OCI-LY1 (cell line): ENCODE results near the gene MDFIC.
"Not testable (repeated sequence)": the region's sequence is repeated elsewhere in the genome, so short reads cannot be mapped to it uniquely, and the experiment has no call there.

ENCODE experiments used
- H2AFZ ChIP-seq: fragments of 200-600 bp; sonication (generic), shearing (Covaris generic); 2 replicates; pipeline ENCODE4 v1.6.0; 2014; ENCODE audit warnings: antibody characterized with exemption, mild to moderate bottlenecking, low read length
- H3F3A ChIP-seq: fragments of 200-600 bp; sonication (generic), shearing (Covaris generic); 2 replicates; pipeline ENCODE4 v1.6.0; 2014; ENCODE audit warnings: mild to moderate bottlenecking, antibody characterized with exemption, low read length, moderate library complexity; ENCODE audit not compliant: insufficient read depth
- H3K27ac ChIP-seq: fragments of 200-600 bp; sonication (generic); 2 replicates; pipeline ENCODE4 v1.5.1; 2014; ENCODE audit warnings: low read length, mixed run types, mild to moderate bottlenecking, low read depth; ENCODE audit not compliant: poor library complexity, severe bottlenecking
- H3K27me3 ChIP-seq: fragments of 200-600 bp; sonication (generic); 2 replicates; pipeline ENCODE4 v1.6.0; 2014; ENCODE audit warnings: antibody characterized with exemption, mild to moderate bottlenecking, low read length, moderate library complexity; ENCODE audit not compliant: insufficient read depth
- H3K36me3 ChIP-seq: fragments of 200-600 bp; sonication (generic); 2 replicates; pipeline ENCODE4 v1.6.1; 2014; ENCODE audit warnings: mild to moderate bottlenecking, antibody characterized with exemption, low read length, moderate library complexity, mixed read lengths; ENCODE audit not compliant: insufficient read depth
- H3K4me1 ChIP-seq: fragments of 200-600 bp; sonication (generic); 2 replicates; pipeline ENCODE4 v1.5.1; 2014; ENCODE audit warnings: mild to moderate bottlenecking, low read length, moderate library complexity; ENCODE audit not compliant: insufficient read depth, severe bottlenecking
- H3K4me2 ChIP-seq: fragments of 200-600 bp; sonication (generic), shearing (Covaris generic); 2 replicates; pipeline ENCODE4 v1.6.1; 2014; ENCODE audit warnings: low read length
- H3K4me3 ChIP-seq: fragments of 200-600 bp; sonication (generic); 2 replicates; pipeline ENCODE4 v1.5.1; 2014; ENCODE audit warnings: low read length, low read depth, mild to moderate bottlenecking, mixed read lengths; ENCODE audit not compliant: poor library complexity, severe bottlenecking
- H3K79me2 ChIP-seq: fragments of 200-600 bp; shearing (Covaris generic); 2 replicates; pipeline ENCODE4 v1.6.1; 2016; ENCODE audit warnings: mixed run types, low read length, mixed read lengths; ENCODE audit not compliant: insufficient read depth
- H3K9ac ChIP-seq: fragments of 200-600 bp; sonication (generic), shearing (Covaris generic); 2 replicates; pipeline ENCODE4 v1.6.1; 2014; ENCODE audit warnings: mild to moderate bottlenecking, low read length, mixed read lengths
- H3K9me2 ChIP-seq: fragments of 200-600 bp; sonication (generic), shearing (Covaris generic); 2 replicates; pipeline ENCODE4 v1.6.1; 2014; ENCODE audit warnings: low read depth, mild to moderate bottlenecking, low read length, mixed read lengths
- H3K9me3 ChIP-seq: fragments of 200-600 bp; shearing (Covaris generic); 2 replicates; pipeline ENCODE4 v1.6.1; 2014; ENCODE audit warnings: low read length, mixed read lengths
- H4K20me1 ChIP-seq: fragments of 200-600 bp; sonication (generic), shearing (Covaris generic); 2 replicates; pipeline ENCODE4 v1.6.0; 2016; ENCODE audit warnings: mild to moderate bottlenecking, low read length; ENCODE audit not compliant: insufficient read depth
- EZH2 ChIP-seq: fragments of 200-600 bp; sonication (generic), shearing (Covaris generic); IDR thresholded peaks from 2 replicates; pipeline ENCODE4 v1.8.0; 2017; ENCODE audit warnings: borderline replicate concordance, mixed run types, mild to moderate bottlenecking, antibody characterized with exemption, low read length, moderate library complexity, mixed read lengths
- TF ChIP-seq, protein P1 (sequence below): fragments of 200-600 bp; sonication (generic), shearing (Covaris generic); IDR thresholded peaks from 2 replicates; pipeline ENCODE4 v1.5.1; 2017; ENCODE audit warnings: mild to moderate bottlenecking, antibody characterized with exemption, low read length, moderate library complexity, mixed read lengths

Gene MDFIC

DNA sequence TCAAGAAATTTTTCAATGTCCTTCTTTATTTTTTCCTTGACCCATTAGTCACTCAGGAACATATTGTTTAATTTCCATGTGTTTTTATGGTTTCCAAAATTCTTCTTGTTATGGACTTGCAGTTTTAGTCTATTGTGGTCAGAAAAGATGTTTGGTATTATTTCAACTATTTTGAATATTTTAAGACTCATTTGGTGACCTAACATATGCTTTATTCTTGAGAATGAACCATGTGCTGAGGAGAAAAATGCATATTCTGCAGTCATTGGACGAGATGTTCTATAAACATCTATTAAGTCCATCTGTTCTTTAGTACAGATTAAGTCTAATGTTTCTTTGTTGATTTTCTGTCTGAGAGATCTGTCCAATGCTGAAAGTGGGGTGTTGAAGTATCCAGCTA, 42.3 kb upstream of the MDFIC start:
- H3K4me2 ChIP-seq: no peak overlapping the region
- no peak for TF ChIP-seq EZH2
- TF ChIP-seq, protein P1, sequence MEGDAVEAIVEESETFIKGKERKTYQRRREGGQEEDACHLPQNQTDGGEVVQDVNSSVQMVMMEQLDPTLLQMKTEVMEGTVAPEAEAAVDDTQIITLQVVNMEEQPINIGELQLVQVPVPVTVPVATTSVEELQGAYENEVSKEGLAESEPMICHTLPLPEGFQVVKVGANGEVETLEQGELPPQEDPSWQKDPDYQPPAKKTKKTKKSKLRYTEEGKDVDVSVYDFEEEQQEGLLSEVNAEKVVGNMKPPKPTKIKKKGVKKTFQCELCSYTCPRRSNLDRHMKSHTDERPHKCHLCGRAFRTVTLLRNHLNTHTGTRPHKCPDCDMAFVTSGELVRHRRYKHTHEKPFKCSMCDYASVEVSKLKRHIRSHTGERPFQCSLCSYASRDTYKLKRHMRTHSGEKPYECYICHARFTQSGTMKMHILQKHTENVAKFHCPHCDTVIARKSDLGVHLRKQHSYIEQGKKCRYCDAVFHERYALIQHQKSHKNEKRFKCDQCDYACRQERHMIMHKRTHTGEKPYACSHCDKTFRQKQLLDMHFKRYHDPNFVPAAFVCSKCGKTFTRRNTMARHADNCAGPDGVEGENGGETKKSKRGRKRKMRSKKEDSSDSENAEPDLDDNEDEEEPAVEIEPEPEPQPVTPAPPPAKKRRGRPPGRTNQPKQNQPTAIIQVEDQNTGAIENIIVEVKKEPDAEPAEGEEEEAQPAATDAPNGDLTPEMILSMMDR: no peak
- no peaks in the 10 kb centered on the region for H3F3A ChIP-seq
- H3K9me3 ChIP-seq: no peaks in the 10 kb centered on the region
- H3K9me2 ChIP-seq: no peaks in the 10 kb centered on the region
- no peaks in the 10 kb centered on the region for H3K79me2 ChIP-seq
- H3K4me1 ChIP-seq: no peaks in the 10 kb centered on the region
- no peaks in the 10 kb centered on the region for H3K36me3 ChIP-seq
- no peaks in the 10 kb centered on the region for H3K27me3 ChIP-seq
- H3K27ac ChIP-seq: no peak overlapping the region
- H2AFZ ChIP-seq: no peak overlapping the region
- H3K9ac ChIP-seq: no peak overlapping the region
- no peaks in the 10 kb centered on the region for H4K20me1 ChIP-seq
- no peak overlapping the region for H3K4me3 ChIP-seq

DNA sequence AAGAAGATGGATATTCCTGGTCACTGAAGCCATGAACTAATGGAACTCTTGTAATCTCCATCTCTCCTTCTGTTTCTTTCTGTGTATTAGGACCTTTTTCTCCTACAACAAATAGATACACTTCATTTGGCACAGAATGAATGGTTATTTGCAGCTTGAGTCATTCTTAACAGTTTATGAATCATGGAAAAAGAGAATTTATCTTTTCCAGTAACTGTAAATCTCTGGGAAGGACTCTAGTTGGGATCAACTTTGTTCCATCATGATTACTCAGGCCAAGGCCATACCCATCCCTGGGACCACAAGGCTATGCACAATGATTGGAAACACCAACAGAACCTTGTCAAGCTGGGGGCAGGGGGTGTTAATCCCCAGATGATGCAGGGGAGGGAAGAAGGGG, 36.1 kb upstream of the MDFIC start:
- H3K9me3 ChIP-seq: no peaks in the 10 kb centered on the region
- no peaks in the 10 kb centered on the region for H4K20me1 ChIP-seq
- H3K36me3 ChIP-seq: no peaks in the 10 kb centered on the region
- H2AFZ ChIP-seq: no peak overlapping the region
- no peak overlapping the region for H3K4me2 ChIP-seq
- H3K9me2 ChIP-seq: no peaks in the 10 kb centered on the region
- H3K9ac ChIP-seq: no peak overlapping the region
- no peaks in the 10 kb centered on the region for H3K4me1 ChIP-seq
- TF ChIP-seq, protein P1: no peak
- TF ChIP-seq EZH2: no peak
- H3K79me2 ChIP-seq: no peaks in the 10 kb centered on the region
- no peaks in the 10 kb centered on the region for H3K27me3 ChIP-seq
- no peak overlapping the region for H3K4me3 ChIP-seq
- H3K27ac ChIP-seq: no peak overlapping the region
- no peaks in the 10 kb centered on the region for H3F3A ChIP-seq

DNA sequence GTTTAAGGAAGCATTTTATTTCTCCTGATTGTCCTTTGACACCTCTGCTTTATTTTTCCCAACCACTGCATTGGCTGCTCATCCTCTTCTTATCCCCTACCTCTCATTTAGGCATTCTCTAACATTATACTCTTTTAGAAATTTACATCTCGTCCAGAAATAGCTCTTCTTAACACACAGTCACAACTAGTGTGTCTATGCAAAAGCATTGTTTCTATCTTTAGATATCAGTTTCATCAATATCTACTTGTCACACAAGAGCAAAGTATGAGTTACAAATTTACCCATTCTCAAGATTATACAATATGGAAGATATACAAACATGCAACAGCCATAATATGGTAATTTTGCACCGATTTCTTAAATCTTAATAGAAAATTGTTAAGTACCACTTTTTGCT, 35.7 kb upstream of the MDFIC start:
- H3K79me2 ChIP-seq: no peaks in the 10 kb centered on the region
- no peaks in the 10 kb centered on the region for H3K9me2 ChIP-seq
- H3F3A ChIP-seq: no peaks in the 10 kb centered on the region
- no peak overlapping the region for H3K27ac ChIP-seq
- no peak overlapping the region for H3K4me3 ChIP-seq
- H2AFZ ChIP-seq: no peak overlapping the region
- no peaks in the 10 kb centered on the region for H3K36me3 ChIP-seq
- no peak overlapping the region for H3K9ac ChIP-seq
- H3K4me2 ChIP-seq: no peak overlapping the region
- no peaks in the 10 kb centered on the region for H4K20me1 ChIP-seq
- no peaks in the 10 kb centered on the region for H3K4me1 ChIP-seq
- TF ChIP-seq, protein P1: no peak
- no peak for TF ChIP-seq EZH2
- no peaks in the 10 kb centered on the region for H3K9me3 ChIP-seq
- no peaks in the 10 kb centered on the region for H3K27me3 ChIP-seq

DNA sequence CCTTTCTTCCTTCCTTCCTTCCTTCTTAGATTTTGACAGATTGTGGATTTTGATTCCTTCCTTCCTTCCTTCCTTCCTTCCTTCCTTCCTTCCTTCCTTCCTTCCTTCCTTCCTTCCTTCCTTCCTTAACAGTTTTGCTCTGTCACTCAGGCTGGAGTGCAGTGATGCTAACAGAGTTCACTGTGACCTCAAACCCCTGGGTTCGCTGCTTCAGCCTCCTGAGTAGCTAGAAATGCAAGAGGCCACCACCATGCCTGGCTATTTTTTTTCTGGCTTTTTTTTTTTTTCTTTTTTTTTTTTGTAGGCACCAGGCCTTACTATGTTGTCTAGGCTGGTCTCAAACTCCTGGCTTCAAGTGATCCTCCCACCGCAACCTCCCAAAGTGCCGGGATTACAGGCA, 32.8 kb upstream of the MDFIC start:
- H3K9ac ChIP-seq, H3K9me3 ChIP-seq, H3K79me2 ChIP-seq, H3F3A ChIP-seq, H3K4me2 ChIP-seq, H4K20me1 ChIP-seq, H3K4me3 ChIP-seq, H3K4me1 ChIP-seq, H3K27me3 ChIP-seq, H3K27ac ChIP-seq, H2AFZ ChIP-seq, H3K36me3 ChIP-seq, H3K9me2 ChIP-seq: not testable (repeated sequence)
